ENCODE data around the gene LZTS2.
A peak's percentile ranks its signal among the peaks of the same experiment; 100 is the strongest.

Gene LZTS2

GRCh38 chr10:101014966-101015581 lies 15.5 kb downstream of the LZTS2 start:
- peak; percentile 21 for DNase-seq

GRCh38 chr10:101015582-101015973 lies 16.0 kb downstream of the LZTS2 start:
- no peak for DNase-seq

GRCh38 chr10:101016814-101017213 lies 17.2 kb downstream of the LZTS2 start:
- DNase-seq = no peak

GRCh38 chr10:101018118-101018599 lies 18.6 kb downstream of the LZTS2 start:
- no peak for DNase-seq

- peak; percentile 78 for DNase-seq
Measured at GRCh38 chr10:101018600-101019439, 19.2 kb downstream of the LZTS2 start.

- no peak for DNase-seq
Measured at GRCh38 chr10:101019440-101019703, 19.8 kb downstream of the LZTS2 start.

GRCh38 chr10:101020427-101021075 lies 20.9 kb downstream of the LZTS2 start:
- DNase-seq = no peak

- DNase-seq = no peak
Measured at GRCh38 chr10:101021239-101021638, 21.6 kb downstream of the LZTS2 start.

- DNase-seq = no peak
Measured at GRCh38 chr10:101021692-101022251, 22.2 kb downstream of the LZTS2 start.

- no peak for DNase-seq
Measured at GRCh38 chr10:101022967-101023705, 23.5 kb downstream of the LZTS2 start.

GRCh38 chr10:101027106-101027720 lies 27.6 kb downstream of the LZTS2 start:
- no peak for DNase-seq

GRCh38 chr10:101028446-101029337 lies 29.1 kb downstream of the LZTS2 start:
- no peak for DNase-seq

- no peak for DNase-seq
Measured at GRCh38 chr10:101029520-101030295, 30.1 kb downstream of the LZTS2 start.

GRCh38 chr10:101030496-101031127 lies 31.0 kb downstream of the LZTS2 start:
- no peak for DNase-seq

GRCh38 chr10:101031128-101031795 lies 31.7 kb downstream of the LZTS2 start, which contains the start of the genes PDZD7 and SFXN3:
Gene PDZD7, minus strand, starts transcription at chr10:101031129. Its CDS starts 910 bp downstream, at chr10:101030219.
Gene SFXN3, plus strand, starts transcription at chr10:101031234. Its CDS starts 3,461 bp downstream, at chr10:101034695.
- DNase-seq = peak; percentile 90

- peak; percentile 38 for DNase-seq
Measured at GRCh38 chr10:101031796-101032636, 32.4 kb downstream of the LZTS2 start.

- DNase-seq = peak; percentile 77
Measured at GRCh38 chr10:101032637-101033224, 33.1 kb downstream of the LZTS2 start.

GRCh38 chr10:101033276-101033675 lies 33.7 kb downstream of the LZTS2 start:
- DNase-seq = no peak
